Smooth muscle cell (in vitro differentiated cells): Measurements from ENCODE around the gene ARHGAP22. TPM values are rescaled to one million over a fixed set of nuclear protein-coding genes. Genes with fewer than 3 reads are reported as not detected.

ENCODE experiments used
- DNase-seq: peaks from one replicate; lab custom pipeline; 2025; ENCODE audit not compliant: unreplicated experiment; lab: John Stamatoyannopoulos, UW
- H2AFZ ChIP-seq: fragments of 200-600 bp; sonication (generic); 2 replicates; pipeline ENCODE4 v1.6.0; 2016; ENCODE audit warnings: antibody characterized with exemption, low read depth, mild to moderate bottlenecking
- H3F3A ChIP-seq: fragments of 200-600 bp; sonication (generic); 2 replicates; pipeline ENCODE4 v1.6.0; 2017; ENCODE audit warnings: antibody characterized with exemption, low read depth
- H3K27ac ChIP-seq: fragments of 200-600 bp; sonication (generic); 2 replicates; pipeline ENCODE4 v1.5.1; 2016; ENCODE audit warnings: low read depth, mild to moderate bottlenecking
- H3K27me3 ChIP-seq: fragments of 200-600 bp; sonication (generic); 2 replicates; pipeline ENCODE4 v1.6.1; 2016; ENCODE audit warnings: low read depth, mild to moderate bottlenecking
- H3K36me3 ChIP-seq: fragments of 200-600 bp; sonication (generic); 2 replicates; pipeline ENCODE4 v1.5.1; 2016; ENCODE audit warnings: low read depth
- H3K4me1 ChIP-seq: fragments of 200-600 bp; sonication (generic); 2 replicates; pipeline ENCODE4 v1.5.1; 2016; ENCODE audit warnings: low read depth
- H3K4me2 ChIP-seq: fragments of 200-600 bp; sonication (generic); 2 replicates; pipeline ENCODE4 v1.6.0; 2016; ENCODE audit warnings: mild to moderate bottlenecking
- H3K4me3 ChIP-seq: fragments of 200-600 bp; sonication (generic); 2 replicates; pipeline ENCODE4 v1.5.1; 2016; ENCODE audit warnings: mild to moderate bottlenecking
- H3K79me2 ChIP-seq: fragments of 200-600 bp; sonication (generic); 2 replicates; pipeline ENCODE4 v1.6.0; 2016; ENCODE audit warnings: low read depth, mild to moderate bottlenecking
- H3K9ac ChIP-seq: fragments of 200-600 bp; sonication (generic); 2 replicates; pipeline ENCODE4 v1.6.0; 2016; ENCODE audit warnings: low read depth
- H3K9me3 ChIP-seq: fragments of 200-600 bp; sonication (generic); replicated peaks from 2 replicates; pipeline ENCODE4 v1.5.1; 2016; ENCODE audit warnings: low read depth
- H4K20me1 ChIP-seq: fragments of 200-600 bp; sonication (generic); 2 replicates; pipeline ENCODE4 v1.6.0; 2016; ENCODE audit warnings: low read depth
- WGBS: methylation state at CpG from one replicate; pipeline ENCODE4 v1.1.7; 2016; ENCODE audit warnings: low lambda C conversion rate; 5-methylcytosine and 5-hydroxymethylcytosine counted together
- polyA plus RNA-seq: library from polyadenylated mRNA; unstranded; fragments of >200 nt; fragmentation: Nextera tagmentation; extraction: Ambion mirVana; gene quantifications from 2 replicates; pipeline ENCODE4 v1.2.1, GENCODE V29; 2016
- total RNA-seq: library from RNA; depleted of rRNA; stranded (reverse); fragments of >200 nt; gene quantifications from 2 replicates; pipeline ENCODE4 v1.2.3, GENCODE V29; 2014
- TF ChIP-seq, protein P1 (sequence below): fragments of 200-600 bp; sonication (generic); IDR thresholded peaks from 2 replicates; pipeline ENCODE4 v1.5.1; 2017; ENCODE audit warnings: borderline replicate concordance, mild to moderate bottlenecking, antibody characterized with exemption; ENCODE audit not compliant: insufficient read depth, poor library complexity, severe bottlenecking

The ARHGAP22 gene
- total and polyA plus RNA-seq, 2 experiments from 2014 or later, result 1.8 to 8.8 TPM

GRCh38 chr10:48464121-48464870 is 140.6 kb downstream of the ARHGAP22 start:
- Histone ChIP-seq H3K4me2 (no peak overlapping the region), H3K4me1 (peaks cover 3% of the 10 kb centered on the region)
- WGBS, result 88% methylated on average over 7 of the region's 9 CpGs

GRCh38 chr10:48463318-48464003 is 141.4 kb downstream of the ARHGAP22 start:
- DNase-seq, result no peak
- TF ChIP-seq, protein P1, sequence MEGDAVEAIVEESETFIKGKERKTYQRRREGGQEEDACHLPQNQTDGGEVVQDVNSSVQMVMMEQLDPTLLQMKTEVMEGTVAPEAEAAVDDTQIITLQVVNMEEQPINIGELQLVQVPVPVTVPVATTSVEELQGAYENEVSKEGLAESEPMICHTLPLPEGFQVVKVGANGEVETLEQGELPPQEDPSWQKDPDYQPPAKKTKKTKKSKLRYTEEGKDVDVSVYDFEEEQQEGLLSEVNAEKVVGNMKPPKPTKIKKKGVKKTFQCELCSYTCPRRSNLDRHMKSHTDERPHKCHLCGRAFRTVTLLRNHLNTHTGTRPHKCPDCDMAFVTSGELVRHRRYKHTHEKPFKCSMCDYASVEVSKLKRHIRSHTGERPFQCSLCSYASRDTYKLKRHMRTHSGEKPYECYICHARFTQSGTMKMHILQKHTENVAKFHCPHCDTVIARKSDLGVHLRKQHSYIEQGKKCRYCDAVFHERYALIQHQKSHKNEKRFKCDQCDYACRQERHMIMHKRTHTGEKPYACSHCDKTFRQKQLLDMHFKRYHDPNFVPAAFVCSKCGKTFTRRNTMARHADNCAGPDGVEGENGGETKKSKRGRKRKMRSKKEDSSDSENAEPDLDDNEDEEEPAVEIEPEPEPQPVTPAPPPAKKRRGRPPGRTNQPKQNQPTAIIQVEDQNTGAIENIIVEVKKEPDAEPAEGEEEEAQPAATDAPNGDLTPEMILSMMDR, result no peak
- H3K27ac ChIP-seq, result no peak overlapping the region
- H4K20me1 ChIP-seq, result no peaks in the 10 kb centered on the region
- H3K9ac ChIP-seq, result no peak overlapping the region
- H3K4me1 ChIP-seq, result peaks cover 3% of the 10 kb centered on the region
- H3K9me3 ChIP-seq, result no peaks in the 10 kb centered on the region
- no peak overlapping the region for H3K4me3 ChIP-seq
- no peak overlapping the region for H3K4me2 ChIP-seq
- WGBS, result 57% methylated on average over 8 of the region's 8 CpGs
- no peaks in the 10 kb centered on the region for H3F3A ChIP-seq
- H3K79me2 ChIP-seq, result no peaks in the 10 kb centered on the region
- H3K27me3 ChIP-seq, result peaks cover 21% of the 10 kb centered on the region
- no peak overlapping the region for H2AFZ ChIP-seq
- no peaks in the 10 kb centered on the region for H3K36me3 ChIP-seq

More at GRCh38 chr10:48464121-48464870, 140.6 kb downstream of the ARHGAP22 start:
- no peak for DNase-seq
- Histone ChIP-seq H3K4me3 (no peak overlapping the region), H4K20me1 (no peaks in the 10 kb centered on the region), H3K9me3 (no peaks in the 10 kb centered on the region), H3K36me3 (no peaks in the 10 kb centered on the region), H2AFZ (no peak overlapping the region), H3F3A (no peaks in the 10 kb centered on the region), H3K9ac (no peak overlapping the region), H3K27me3 (peaks cover 21% of the 10 kb centered on the region), H3K79me2 (no peaks in the 10 kb centered on the region), H3K27ac (no peak overlapping the region)
- TF ChIP-seq, protein P1, result no peak

GRCh38 chr10:48462482-48463020 is 142.3 kb downstream of the ARHGAP22 start:
- H3K4me1 ChIP-seq, result peaks cover 3% of the 10 kb centered on the region
- 96% methylated on average over 5 of the region's 5 CpGs for WGBS
- DNase-seq, result no peak
- H3K9ac ChIP-seq, result no peak overlapping the region
- TF ChIP-seq, protein P1, result no peak
- no peak overlapping the region for H3K4me2 ChIP-seq
- H3K79me2 ChIP-seq, result no peaks in the 10 kb centered on the region
- no peaks in the 10 kb centered on the region for H3F3A ChIP-seq
- no peak overlapping the region for H3K27ac ChIP-seq
- H3K27me3 ChIP-seq, result peaks cover 21% of the 10 kb centered on the region
- H4K20me1 ChIP-seq, result no peaks in the 10 kb centered on the region
- H3K4me3 ChIP-seq, result no peak overlapping the region
- H3K36me3 ChIP-seq, result no peaks in the 10 kb centered on the region
- no peaks in the 10 kb centered on the region for H3K9me3 ChIP-seq
- H2AFZ ChIP-seq, result no peak overlapping the region
